ENCODE results near the gene LDB2.

Gene LDB2

GRCh38 chr4:16676230-16676770 lies 222.1 kb downstream of the LDB2 start:
- DNase-seq, result no peak

GRCh38 chr4:16674082-16674481 lies 224.4 kb downstream of the LDB2 start:
- peak; percentile 63 for DNase-seq

GRCh38 chr4:16672421-16672820 lies 226.0 kb downstream of the LDB2 start:
- no peak for DNase-seq

GRCh38 chr4:16671741-16672140 lies 226.7 kb downstream of the LDB2 start:
- no peak for DNase-seq

GRCh38 chr4:16670727-16671126 lies 227.7 kb downstream of the LDB2 start:
- no peak for DNase-seq

- no peak for DNase-seq
Measured at GRCh38 chr4:16669036-16669435, 229.4 kb downstream of the LDB2 start.

GRCh38 chr4:16668488-16668887 lies 230.0 kb downstream of the LDB2 start:
- no peak for DNase-seq

GRCh38 chr4:16667464-16667863 lies 231.0 kb downstream of the LDB2 start:
- DNase-seq, result no peak

GRCh38 chr4:16665942-16666551 lies 232.4 kb downstream of the LDB2 start:
- no peak for DNase-seq

- DNase-seq, result no peak
Measured at GRCh38 chr4:16663732-16664131, 234.7 kb downstream of the LDB2 start.

- no peak for DNase-seq
Measured at GRCh38 chr4:16663307-16663706, 235.1 kb downstream of the LDB2 start.

GRCh38 chr4:16661813-16662212 lies 236.6 kb downstream of the LDB2 start:
- DNase-seq, result peak; percentile 63

- no peak for DNase-seq
Measured at GRCh38 chr4:16660656-16661055, 237.8 kb downstream of the LDB2 start.

GRCh38 chr4:16659694-16660093 lies 238.8 kb downstream of the LDB2 start:
- DNase-seq, result no peak

- no peak for DNase-seq
Measured at GRCh38 chr4:16659079-16659478, 239.4 kb downstream of the LDB2 start.

GRCh38 chr4:16658183-16658582 lies 240.3 kb downstream of the LDB2 start:
- no peak for DNase-seq

- no peak for DNase-seq
Measured at GRCh38 chr4:16655111-16655510, 243.3 kb downstream of the LDB2 start.

GRCh38 chr4:16652732-16653305 lies 245.6 kb downstream of the LDB2 start:
- DNase-seq, result no peak

- DNase-seq, result no peak
Measured at GRCh38 chr4:16646459-16646858, 252.0 kb downstream of the LDB2 start.

- no peak for DNase-seq
Measured at GRCh38 chr4:16643893-16644292, 254.6 kb downstream of the LDB2 start.

- no peak for DNase-seq
Measured at GRCh38 chr4:16642897-16643296, 255.5 kb downstream of the LDB2 start.

- DNase-seq, result no peak
Measured at GRCh38 chr4:16641971-16642370, 256.5 kb downstream of the LDB2 start.

GRCh38 chr4:16636912-16637630 lies 261.4 kb downstream of the LDB2 start:
- DNase-seq, result no peak

GRCh38 chr4:16636304-16636703 lies 262.1 kb downstream of the LDB2 start:
- DNase-seq, result no peak
